Articular chondrocyte of knee joint (primary cell): ENCODE results near the gene SURF6. TPM values are rescaled to one million over a fixed set of nuclear protein-coding genes. Genes with fewer than 3 reads are reported as not detected.

ENCODE experiments used
- small RNA-seq: library from RNA; depleted of rRNA; stranded (forward); fragments of <200 nt; gene quantifications from one replicate; pipeline ENCODE3, GENCODE V24; 2012
- total RNA-seq: library from RNA; depleted of rRNA; stranded (reverse); fragments of >200 nt; gene quantifications from 2 replicates; pipeline ENCODE4 v1.2.3, GENCODE V29; 2012

The SURF6 gene
- total RNA-seq, result 8.1 and 9.4 TPM in 2 replicates

DNA sequence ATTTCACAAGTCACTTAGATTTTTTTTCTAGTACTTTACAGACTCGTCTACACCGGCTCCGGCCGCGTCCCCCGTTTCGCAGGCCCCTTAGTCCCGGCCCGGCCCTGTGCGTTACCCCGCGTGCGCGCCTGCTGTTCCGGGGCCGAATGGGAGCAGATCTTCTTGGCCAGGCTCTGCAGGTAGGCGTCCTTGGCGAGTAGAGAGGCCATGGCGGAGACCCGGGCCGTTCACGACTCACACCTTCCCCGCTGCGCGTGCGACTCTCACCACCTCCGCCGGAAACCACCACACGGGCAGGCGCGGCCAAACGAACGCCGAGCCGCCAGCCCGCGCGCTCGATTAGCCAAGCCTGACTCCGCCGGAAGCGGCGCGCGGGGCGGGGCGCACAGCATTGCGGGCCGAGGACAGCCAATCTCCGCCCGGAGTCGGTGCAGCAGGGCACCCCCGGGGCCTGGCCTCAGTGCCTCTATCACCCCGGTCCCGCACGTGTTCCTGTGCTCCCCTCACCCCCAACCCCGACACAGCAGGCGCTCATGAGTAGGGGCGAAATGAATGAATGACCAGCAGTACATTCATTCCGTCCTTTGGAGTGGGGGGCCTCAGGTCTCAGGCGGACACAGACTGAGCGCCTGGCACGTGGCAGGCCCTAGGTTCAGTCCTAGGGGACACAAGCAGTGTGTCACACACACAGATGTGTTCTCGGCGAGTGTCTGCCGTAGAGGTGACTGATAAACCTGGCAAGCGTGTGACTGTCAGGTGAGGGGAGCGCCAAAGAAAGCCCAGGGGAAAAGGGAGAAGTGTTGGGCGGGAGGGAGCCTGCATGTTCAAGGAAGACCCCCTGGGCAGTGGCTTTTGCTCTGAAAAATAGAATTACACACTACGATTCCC, at the start of gene SURF6:
Gene SURF6 (minus strand): TSS at position 265 of the 888 bp plus-strand sequence. CDS start 56 bp downstream, at position 209.

DNA sequence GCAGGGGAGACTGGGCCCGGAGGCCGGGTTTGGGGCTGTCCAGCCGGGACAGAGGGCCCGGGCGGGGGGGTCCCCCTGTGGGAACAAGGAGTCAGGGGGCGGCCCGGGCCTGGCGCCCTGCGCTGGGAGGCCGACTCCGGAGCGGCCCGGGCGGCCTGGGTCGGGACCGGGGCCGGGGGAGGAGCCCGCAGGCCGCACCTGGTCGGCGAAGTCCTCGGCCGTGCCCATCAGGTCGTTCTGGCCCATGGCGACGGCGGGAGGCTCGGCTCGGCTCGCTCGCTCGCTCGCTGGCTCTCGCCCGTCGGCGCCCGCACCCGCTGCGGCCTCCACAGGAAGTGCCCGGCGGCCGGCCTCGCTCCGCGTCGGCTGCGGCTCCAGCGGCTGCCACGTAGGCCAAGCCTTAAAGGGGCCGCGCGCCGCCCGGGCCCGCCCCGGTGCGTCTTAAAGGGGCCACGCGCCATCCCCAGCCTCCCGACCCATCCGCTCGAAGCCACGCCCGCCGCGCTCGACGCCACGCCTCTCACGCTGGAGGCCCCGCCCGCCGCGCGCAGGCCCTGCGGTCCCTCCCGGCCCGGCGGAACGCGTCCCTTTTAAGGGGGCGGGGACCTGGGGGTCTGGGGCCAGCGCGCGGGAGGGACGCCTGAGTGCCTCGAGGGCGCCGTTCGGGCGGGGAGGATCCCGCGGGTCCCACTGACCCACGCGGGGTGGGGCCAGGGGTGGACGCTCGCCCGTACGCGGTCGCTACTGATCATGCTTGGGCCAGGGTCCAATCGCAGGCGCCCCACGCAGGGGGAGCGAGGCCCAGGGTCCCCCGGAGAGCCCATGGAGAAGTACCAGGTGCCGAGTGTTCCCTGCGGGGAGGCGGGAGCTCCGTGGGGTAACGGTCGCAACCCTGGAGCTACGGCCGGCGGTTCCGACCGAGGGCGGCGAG, 40.0 kb upstream of the SURF6 start, which contains the start of the genes STKLD1 and SURF4:
Gene STKLD1 (plus strand): TSS at position 643 of the 931 bp plus-strand sequence. CDS start 108 bp downstream, at position 751.
Gene SURF4 (minus strand): TSS at position 337 of the 931 bp plus-strand sequence. CDS start 91 bp downstream, at position 246.

DNA sequence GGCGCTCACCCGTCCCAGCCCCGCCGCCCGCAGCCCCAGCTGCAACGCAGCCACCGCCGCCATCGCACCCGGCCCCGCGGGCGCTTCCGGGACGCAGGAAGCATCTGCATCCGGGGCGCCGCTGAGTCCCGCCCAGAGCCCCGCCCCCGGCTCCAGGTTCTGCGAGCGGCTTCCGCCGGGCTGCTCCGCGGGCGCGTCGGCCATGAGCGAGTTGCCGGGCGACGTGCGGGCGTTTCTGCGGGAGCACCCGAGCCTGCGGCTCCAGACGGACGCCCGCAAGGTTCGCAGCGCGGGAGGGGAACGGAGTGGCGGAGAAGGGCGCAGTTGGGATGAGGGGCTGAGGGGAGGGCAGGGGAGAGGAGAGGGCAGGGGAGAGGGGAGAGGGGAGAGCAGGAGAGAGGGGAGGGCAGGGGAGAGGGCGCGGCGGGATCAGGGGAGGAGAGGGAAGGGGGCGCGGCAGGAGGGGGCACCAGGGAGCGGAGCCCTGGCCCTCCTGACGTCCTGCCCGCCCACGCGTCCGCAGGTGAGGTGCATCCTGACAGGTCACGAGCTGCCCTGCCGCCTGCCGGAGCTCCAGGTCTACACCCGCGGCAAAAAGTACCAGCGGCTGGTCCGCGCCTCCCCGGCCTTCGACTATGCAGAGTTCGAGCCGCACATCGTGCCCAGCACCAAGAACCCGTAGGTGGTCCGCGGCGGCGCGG, 20.6 kb upstream of the SURF6 start, which contains the start of the genes SURF1 and SURF2:
Gene SURF1 (minus strand): TSS at position 97 of the 701 bp plus-strand sequence. CDS start 34 bp downstream, at position 63.
Gene SURF2 (plus strand): TSS at position 160 of the 701 bp plus-strand sequence. CDS start 43 bp downstream, at position 203.

DNA sequence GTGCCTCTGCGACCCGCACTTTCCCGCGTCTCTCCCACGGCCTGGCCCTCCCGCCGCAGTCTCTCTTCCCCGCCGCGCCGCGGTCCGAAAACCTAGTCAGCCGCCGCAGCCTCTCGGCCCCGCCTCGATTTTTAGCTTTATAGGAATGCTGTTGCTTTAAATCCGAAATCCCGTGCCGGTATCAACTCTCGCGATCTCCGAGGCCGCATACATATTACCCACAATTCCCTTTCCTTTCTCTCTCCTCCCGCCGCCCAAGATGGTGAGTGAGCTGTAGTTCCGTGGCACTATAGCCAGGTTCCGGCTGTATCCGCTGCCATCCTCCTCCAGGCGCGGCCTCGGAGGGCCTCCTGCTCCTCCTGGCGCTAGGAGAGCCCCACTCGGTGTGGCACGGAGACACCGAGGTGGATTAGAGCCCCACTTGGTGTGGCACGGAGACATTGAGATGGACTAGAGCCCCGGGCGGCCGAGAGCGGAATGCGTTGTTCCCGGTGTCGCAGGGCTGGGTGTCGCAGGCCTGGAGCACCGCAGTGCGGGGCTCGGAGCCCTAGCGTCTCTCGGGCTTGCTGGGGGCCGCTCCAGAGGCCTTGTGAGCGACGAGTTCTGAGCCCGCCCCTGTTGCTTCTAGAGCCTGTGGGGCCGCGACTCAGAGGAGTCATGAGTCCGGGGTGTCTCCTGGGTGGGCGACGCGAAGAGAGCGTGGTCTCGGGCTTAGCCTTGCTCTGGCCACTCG, 12.2 kb upstream of the SURF6 start, which contains the start of the genes MED22 and RPL7A:
Gene MED22 (minus strand): TSS at position 147 of the 733 bp plus-strand sequence. CDS start 1,469 bp downstream, outside the sequence.
Gene RPL7A (plus strand): TSS at position 234 of the 733 bp plus-strand sequence. CDS start 26 bp downstream, at position 260.

Small RNA genes within 50 kb of the gene (small RNA-seq; reads per million reads assigned to genes)
- gene RF00019 (not detected), gene SNORD24 (not detected), gene SNORD36A (not detected), gene SNORD36B (not detected), gene SNORD36C (not detected)

Other genes starting within 250 kb of the SURF6 start
- 11.6 and 16.1 TPM in 2 replicates for gene RALGDS, start 214.9 kb downstream of the SURF6 start, total RNA-seq
- 7.4 and 9.5 TPM in 2 replicates for gene GBGT1, start 172.3 kb downstream of the SURF6 start, total RNA-seq
- not detected in 2 replicates for gene OBP2B, start 126.9 kb downstream of the SURF6 start, total RNA-seq
- gene ABO, start 61.0 kb downstream of the SURF6 start, total RNA-seq, result not detected in 2 replicates
- gene MED22, start 11.9 kb upstream of the SURF6 start, total RNA-seq, result 14.3 and 15.9 TPM in 2 replicates
- gene RPL7A, start 12.0 kb upstream of the SURF6 start, total RNA-seq, result 1,759 and 2,034 TPM in 2 replicates
- 25.6 and 28.0 TPM in 2 replicates for gene SURF1, start 20.3 kb upstream of the SURF6 start, total RNA-seq
- gene SURF2, start 20.4 kb upstream of the SURF6 start, total RNA-seq, result 6.9 and 7.8 TPM in 2 replicates
- 405 and 413 TPM in 2 replicates for gene SURF4, start 39.9 kb upstream of the SURF6 start, total RNA-seq
- gene STKLD1, start 40.2 kb upstream of the SURF6 start, total RNA-seq, result 0.32 and 1.3 TPM in 2 replicates
- 12.7 and 12.9 TPM in 2 replicates for gene REXO4, start 81.8 kb upstream of the SURF6 start, total RNA-seq
- 0.91 and 1.3 TPM in 2 replicates for gene ADAMTS13, start 86.2 kb upstream of the SURF6 start, total RNA-seq
- 6.6 and 7.3 TPM in 2 replicates for gene CACFD1, start 123.8 kb upstream of the SURF6 start, total RNA-seq
- gene SLC2A6, start 142.9 kb upstream of the SURF6 start, total RNA-seq, result 8.3 and 8.9 TPM in 2 replicates
- not detected in 2 replicates for gene MYMK, start 188.8 kb upstream of the SURF6 start, total RNA-seq
- gene ADAMTSL2, start 198.5 kb upstream of the SURF6 start, total RNA-seq, result 0.11 and 0.26 TPM in 2 replicates